SIG-M5 treated with dmso at 0.1 percent for 504 hours (cell line): Measurements from ENCODE around the gene NLN.
A peak's percentile ranks its signal among the peaks of the same experiment; 100 is the strongest.
"Not testable (repeated sequence)": the region's sequence is repeated elsewhere in the genome, so short reads cannot be mapped to it uniquely, and the experiment has no call there.

Experiments used
- DNase-seq: peaks from one replicate; lab custom pipeline; 2025; ENCODE audit not compliant: unreplicated experiment; lab: John Stamatoyannopoulos, UW

Gene NLN

DNA sequence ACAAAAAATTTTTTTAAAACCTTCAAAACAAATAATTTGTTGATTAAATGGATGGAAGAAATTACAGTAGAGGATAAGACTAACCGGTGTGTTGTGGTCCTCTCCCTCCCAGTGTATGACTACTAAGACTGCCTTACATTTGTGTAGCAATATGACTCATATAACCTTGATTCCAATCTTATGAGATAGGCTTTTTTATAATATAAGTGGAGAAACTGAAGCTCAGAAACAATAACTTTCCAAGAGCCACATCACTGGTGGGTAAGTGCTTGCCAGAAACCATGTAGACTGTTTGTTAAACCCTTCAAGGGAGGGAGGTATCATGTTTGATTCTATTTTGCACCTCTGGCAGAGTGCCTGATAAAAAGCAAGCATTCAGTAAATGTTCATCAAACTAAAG is 47.5 kb downstream of the NLN start:
- no peak for DNase-seq

- no peak for DNase-seq
Observed at GRCh38 chr5:65771266-65771665, 49.3 kb downstream of the NLN start.

DNA sequence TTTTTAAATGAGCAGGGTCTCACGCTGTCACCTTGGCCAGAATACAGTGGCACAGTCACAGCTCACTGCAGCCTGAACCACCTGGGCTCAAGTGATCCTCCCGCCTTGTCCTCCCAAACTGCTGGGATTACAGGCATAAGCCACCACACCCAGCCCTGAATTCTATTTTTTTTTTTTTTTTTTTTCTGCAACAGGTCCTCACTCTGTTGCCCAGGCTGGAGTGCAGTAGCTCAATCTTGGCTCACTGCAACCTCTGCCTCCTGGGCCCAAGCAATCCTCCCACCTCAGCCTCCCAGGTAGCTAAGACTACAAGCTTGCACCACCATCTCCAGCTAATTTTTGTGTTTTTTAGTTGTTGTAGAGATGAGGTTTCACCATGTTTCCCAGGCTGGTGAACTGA is 51.0 kb downstream of the NLN start:
- not testable (repeated sequence) for DNase-seq

- DNase-seq = no peak
Observed at GRCh38 chr5:65774346-65774745, 52.3 kb downstream of the NLN start.

DNA sequence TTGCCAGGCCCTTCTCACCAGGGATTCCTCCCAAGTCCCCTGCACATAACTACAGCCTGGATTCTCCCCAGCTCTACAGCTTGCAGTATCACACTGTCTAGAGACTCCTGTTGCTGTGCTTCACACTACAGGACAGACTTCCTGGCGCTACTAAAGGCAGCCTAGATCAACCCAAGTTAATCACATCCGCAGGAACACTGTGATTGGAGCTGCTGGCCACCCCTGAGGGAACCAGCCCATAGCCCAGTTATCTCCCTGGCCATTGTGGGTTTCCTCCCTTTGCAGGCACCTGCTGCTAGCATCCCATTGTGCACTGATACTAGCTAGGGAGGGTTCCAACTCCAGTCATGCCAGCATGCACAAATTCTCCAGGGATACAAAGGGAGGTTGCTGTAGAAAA is 53.5 kb downstream of the NLN start:
- DNase-seq = no peak

GRCh38 chr5:65776441-65777141 is 54.6 kb downstream of the NLN start:
- DNase-seq = no peak

DNA sequence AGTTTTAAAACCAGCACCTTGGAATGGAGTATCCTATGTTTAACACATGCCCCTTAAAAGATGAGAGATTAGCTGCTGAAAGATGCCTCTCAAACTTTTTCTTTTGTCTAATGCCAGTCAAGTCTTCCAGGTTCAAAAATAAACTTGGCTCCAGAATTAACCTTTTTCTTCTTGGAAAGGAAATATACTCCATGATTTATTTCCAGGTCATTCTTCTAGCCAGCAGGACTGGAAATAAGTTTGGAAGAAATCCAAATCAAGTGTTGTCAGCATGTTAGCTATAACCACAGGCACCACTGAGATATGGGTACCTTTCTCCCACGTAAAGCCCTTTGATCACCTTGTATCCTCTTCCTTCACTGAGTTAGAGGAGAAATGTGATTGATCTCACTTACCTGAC is 56.1 kb downstream of the NLN start:
- DNase-seq = no peak

DNA sequence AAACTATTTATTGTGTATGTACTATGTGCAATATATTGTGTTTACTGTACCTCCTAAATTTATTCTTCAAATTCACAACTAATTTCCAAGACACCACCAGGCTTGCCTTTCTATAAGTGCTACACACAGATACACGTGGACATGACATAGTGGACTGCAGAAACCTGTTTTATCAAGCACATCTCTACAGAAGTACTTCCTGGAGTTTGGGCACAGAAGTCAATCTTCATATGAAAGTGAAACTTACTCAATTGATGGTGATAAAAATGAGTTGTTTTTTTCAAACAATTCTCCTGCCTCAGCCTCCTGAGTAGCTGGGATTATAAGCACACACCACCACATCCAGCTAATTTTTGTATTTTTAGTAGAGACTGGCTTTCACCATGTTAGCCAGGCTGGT is 57.6 kb downstream of the NLN start:
- DNase-seq = no peak

DNA sequence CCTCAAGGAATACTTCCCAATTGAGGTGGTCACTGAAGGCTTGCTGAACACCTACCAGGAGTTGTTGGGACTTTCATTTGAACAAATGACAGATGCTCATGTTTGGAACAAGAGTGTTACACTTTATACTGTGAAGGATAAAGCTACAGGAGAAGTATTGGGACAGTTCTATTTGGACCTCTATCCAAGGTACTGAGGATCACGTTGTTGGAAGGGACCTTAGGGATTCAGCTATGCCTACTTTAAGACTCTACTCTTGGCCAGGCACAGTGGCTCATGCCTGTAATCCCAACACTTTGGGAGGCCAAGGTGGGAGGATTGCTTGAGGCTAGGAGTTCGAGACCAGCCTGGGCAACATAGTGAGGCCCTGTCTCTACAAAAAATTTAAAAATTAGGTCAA is 66.3 kb downstream of the NLN start:
- not testable (repeated sequence) for DNase-seq

DNA sequence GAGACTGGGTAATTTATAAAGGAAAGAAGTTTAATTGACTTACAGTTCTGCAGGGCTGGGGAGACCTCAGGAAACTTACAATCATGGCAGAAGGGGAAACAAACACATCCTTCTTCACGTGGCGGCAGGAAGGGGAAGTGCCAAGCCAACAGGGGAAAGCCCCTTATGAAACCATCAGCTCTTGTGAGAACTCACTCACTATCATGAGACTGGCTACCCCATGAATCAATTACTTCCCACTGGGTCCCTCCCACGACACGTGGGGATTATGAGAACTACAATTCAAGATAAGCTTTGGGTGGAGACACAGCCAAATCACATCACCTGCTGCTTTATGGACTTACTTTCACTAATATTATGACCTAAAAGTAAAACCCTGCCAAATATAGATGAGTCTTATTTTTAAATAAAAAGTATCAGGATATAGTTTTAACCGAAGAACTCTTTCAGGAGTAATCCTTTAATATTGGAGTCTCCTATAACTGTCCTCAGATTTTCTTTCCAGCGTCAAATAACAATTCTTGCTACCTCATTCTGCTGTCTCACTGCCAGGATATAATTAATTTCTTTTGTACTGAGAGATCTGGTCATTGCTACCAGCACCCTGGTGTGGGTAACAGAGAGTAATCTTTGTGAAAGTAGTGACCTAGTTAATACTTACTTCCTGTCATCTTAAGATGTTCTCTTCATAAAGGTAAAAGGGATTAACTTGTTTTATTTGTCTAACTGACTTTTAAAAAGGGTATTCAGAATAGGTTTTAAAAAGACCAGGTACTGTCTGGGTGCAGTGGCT is 68.6 kb downstream of the NLN start:
- peak; percentile 15 for DNase-seq

- DNase-seq = no peak
Observed at GRCh38 chr5:65791712-65792673, 70.0 kb downstream of the NLN start.

DNA sequence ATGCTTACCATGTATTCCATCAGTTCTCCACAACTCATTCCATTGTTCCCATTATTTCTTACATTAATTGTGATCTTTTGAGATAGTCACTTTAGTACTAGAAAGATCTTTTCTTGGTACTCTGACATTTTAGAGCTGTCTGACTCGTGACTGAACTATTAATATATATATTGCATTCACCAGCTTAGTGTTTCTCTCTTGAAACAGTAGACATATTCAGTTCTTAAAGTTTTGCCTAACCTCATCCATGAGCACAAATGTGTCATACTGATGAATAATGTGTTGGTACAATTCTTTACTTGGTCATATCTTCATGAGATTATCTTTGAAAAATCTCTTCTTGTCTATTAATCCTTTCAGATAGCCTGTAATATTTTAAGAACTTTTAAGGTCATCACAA is 74.3 kb downstream of the NLN start:
- DNase-seq = no peak

DNA sequence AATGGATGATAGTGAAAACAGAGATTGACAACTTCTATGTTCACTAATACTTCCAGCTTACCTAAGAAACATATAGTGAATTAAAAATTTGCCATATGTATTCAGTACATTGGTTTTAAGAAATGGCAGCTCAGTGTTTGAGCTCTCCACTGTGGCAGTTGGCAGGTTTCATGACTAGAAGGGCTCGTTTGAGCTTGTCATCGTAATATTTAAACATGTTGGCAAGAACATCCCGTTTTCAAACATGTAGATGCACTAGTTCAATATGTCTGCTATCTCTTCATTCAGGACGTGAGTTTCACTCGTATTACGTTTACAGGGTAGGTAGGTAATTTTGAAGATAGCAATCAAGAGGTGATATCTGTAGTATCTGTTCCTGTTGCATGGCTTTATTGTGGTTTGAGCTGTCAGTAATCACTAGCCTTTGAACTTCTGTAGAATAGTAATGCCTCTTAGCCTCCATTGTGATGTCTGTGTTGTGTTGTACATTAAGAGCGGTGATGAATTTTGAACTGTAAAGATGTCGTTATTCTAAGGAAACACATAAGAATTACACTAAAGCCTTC is 74.8 kb downstream of the NLN start:
- DNase-seq = no peak

DNA sequence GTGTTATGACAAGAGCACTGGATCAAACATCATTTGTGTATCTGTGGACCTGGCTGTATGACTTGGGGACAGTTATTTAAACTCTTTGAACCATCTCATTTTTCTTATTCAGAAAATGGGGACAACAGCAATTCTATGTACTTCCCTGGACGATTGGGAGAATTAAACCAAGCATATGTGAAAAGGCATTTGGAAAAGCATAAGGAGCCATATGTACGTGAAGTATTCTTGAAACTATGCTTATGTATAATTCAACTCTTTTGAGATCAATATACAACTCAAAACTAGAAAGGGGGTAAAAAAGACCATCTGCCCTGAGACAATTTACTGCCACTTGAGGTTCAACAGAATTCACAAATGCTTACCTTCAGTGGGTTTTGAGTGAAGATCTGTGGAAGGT is 75.5 kb downstream of the NLN start:
- no peak for DNase-seq

DNA sequence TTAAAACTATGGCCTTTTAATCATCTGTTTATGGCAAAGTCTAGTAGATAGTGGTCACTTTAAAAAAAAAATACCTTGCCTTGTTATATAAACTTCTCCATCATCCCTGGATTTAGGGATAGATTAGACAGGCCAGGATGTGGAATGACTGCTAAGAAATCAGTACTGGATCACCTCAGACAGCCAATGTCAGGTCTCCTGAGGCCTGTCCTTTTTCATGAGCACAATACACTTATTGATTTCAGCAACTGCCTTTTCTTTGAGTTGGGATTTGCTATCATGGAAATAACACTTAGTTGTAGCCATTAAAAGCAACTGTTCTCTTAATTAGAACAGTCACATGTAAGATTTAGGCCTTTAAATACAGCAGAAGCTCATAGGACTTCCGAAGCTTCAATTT is 77.9 kb downstream of the NLN start:
- no peak for DNase-seq

- no peak for DNase-seq
Observed at GRCh38 chr5:65800775-65801174, 78.8 kb downstream of the NLN start.

DNA sequence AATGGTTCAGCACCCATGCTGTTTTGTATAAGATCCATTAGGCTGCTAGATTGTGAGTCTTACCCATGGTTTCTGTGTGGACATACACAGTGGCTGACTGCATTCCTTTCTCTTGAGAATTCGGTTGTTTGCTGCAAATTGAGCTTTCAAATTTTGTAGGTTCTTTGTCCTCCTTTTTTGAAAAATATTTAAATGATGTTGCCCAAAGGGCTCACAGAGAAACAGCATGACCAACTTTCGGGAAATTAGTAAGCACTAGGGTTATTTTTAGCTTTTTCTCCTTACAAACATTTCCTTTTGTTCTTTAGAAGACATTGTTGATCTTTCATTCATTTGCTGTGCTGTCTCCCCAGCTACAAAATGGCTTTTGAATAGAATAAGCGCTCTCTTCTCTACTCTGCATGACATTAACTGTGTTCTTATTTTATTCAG is 79.4 kb downstream of the NLN start:
- no peak for DNase-seq

- DNase-seq = no peak
Observed at GRCh38 chr5:65802080-65802479, 80.1 kb downstream of the NLN start.

DNA sequence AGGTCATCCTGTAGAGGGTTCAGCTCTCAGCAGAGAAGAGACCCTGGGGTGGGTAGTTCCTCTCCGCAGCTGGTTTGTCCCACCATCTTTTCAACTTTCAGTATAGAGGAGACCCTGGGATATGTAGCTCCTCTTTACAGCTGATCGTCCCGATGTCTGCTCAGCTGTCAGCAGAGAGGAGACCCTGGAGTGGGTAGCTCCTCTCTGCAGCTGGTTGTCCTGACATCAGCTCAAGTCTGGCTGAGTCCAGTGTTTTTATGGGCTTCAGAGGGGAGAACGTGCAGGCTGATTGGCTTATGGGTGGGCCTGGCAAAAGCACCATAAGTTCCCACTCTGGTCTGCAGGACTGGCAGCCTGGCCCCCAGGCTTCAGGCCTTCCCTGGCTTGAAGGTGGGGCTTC is 80.8 kb downstream of the NLN start:
- DNase-seq = no peak

DNA sequence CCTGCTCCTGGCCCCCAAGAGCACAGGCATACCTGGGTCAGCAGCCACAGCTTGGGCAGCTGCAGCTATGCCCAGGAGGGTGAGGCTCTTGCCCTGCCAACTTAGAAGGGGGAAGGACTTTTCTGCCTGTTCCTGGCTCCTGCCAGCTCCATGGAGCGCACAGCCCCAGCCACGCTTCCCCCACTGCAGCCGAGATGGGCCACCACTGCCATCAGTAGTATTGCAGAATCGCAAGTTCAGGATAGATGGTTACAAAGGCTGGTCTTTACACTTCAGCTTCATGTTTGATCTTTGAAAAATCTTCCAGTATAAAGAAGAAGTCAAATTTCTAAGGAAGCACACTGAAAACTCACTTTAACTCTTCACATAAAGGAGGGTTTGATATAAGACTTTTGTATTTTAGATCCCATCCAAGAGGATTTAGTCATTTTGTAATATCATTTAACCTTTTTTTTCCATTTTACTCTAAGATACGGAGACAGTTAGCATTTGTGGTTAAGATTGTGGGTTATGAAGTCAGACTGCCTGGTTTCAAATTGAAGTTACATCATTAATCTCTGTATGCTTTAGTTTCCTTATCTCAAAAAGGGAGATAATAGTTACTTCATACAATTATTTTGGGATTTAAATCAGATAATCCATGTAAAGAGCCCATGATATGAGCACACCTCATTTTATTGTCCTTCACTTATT is 81.8 kb downstream of the NLN start:
- peak; percentile 76 for DNase-seq

DNA sequence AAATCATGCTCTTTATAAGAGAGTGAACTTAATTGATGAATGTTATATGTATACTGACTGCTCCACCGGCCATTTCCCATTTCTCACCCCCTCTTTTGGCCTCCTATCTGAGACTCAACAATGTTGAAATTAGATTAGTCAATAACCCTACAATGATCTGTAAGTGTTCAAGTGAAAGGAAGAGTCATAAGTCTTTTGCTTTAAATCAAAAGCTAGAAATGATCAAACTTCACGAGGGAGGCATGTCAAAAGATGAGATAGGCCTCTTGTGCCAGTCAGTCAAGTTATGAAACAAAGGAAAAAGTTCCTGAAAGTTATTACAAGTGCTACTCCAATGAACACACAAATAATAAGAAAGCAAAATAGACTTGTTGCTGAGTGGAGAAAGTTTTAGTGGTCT is 83.1 kb downstream of the NLN start:
- DNase-seq = no peak
